HCT116 (cell line): Measurements from ENCODE around the gene DPH1.

Source experiments
- ATF3 ChIP-seq: IDR thresholded peaks from 2 replicates; pipeline ENCODE4 v1.6.1; 2012
- CBX3 ChIP-seq: IDR thresholded peaks from 2 replicates; pipeline ENCODE4 v1.6.1; 2012; ENCODE audit warnings: low read depth
- EZH2 ChIP-seq: fragments of 200-600 bp; sonication (generic); IDR thresholded peaks from 2 replicates; pipeline ENCODE4 v1.6.1; 2017; ENCODE audit warnings: antibody characterized with exemption, mixed run types
- EZH2phosphoT487 ChIP-seq: fragments of 200-600 bp; IDR thresholded peaks from 2 replicates; pipeline ENCODE4 v1.6.1; 2018; ENCODE audit warnings: antibody characterized with exemption, borderline replicate concordance
- MAX ChIP-seq: IDR thresholded peaks from 2 replicates; pipeline ENCODE4 v1.6.1; 2012
- POLR2A ChIP-seq: IDR thresholded peaks from 2 replicates; pipeline ENCODE4 v1.7.0; 2011; ENCODE audit warnings: borderline replicate concordance; ENCODE audit not compliant: insufficient read depth, insufficient read length; ENCODE audit errors: extremely low read depth
- POLR2AphosphoS5 ChIP-seq: IDR thresholded peaks from 2 replicates; pipeline ENCODE4 v1.6.1; 2011; ENCODE audit warnings: mild to moderate bottlenecking, low read depth, low read length, moderate library complexity
- TCF7L2 ChIP-seq: IDR thresholded peaks from 2 replicates; pipeline ENCODE4 v1.7.0; 2011; ENCODE audit warnings: borderline replicate concordance, inconsistent platforms; ENCODE audit not compliant: insufficient read depth, insufficient read length; ENCODE audit errors: extremely low read depth
- YY1 ChIP-seq: IDR thresholded peaks from 2 replicates; pipeline ENCODE4 v1.6.1; 2011; ENCODE audit warnings: low read length, low read depth, moderate library complexity, mild to moderate bottlenecking; ENCODE audit not compliant: insufficient replicate concordance; ENCODE audit errors: extremely low read depth
- TF ChIP-seq, protein P1 (sequence below), 3 experiments: fragments of 200-600 bp in 1 of 3; sonication (generic) in 1 of 3; IDR thresholded peaks in 2 of 3; conservative IDR thresholded peaks in 1 of 3; 2 replicates each; pipeline ENCODE4 v1.5.1; 2012 to 2017; ENCODE audit warnings: low read depth in 2 of 3, low read length in 2 of 3, antibody characterized with exemption in 1 of 3, borderline replicate concordance in 1 of 3, control low read depth in 1 of 3, mild to moderate bottlenecking in 1 of 3, mixed read lengths in 1 of 3, mixed run types in 1 of 3, moderate library complexity in 1 of 3; ENCODE audit not compliant: insufficient read depth in 1 of 3
- TF ChIP-seq, protein P2 (sequence below): IDR thresholded peaks from 2 replicates; pipeline ENCODE4 v1.6.1; 2012; ENCODE audit warnings: low read depth

DNA sequence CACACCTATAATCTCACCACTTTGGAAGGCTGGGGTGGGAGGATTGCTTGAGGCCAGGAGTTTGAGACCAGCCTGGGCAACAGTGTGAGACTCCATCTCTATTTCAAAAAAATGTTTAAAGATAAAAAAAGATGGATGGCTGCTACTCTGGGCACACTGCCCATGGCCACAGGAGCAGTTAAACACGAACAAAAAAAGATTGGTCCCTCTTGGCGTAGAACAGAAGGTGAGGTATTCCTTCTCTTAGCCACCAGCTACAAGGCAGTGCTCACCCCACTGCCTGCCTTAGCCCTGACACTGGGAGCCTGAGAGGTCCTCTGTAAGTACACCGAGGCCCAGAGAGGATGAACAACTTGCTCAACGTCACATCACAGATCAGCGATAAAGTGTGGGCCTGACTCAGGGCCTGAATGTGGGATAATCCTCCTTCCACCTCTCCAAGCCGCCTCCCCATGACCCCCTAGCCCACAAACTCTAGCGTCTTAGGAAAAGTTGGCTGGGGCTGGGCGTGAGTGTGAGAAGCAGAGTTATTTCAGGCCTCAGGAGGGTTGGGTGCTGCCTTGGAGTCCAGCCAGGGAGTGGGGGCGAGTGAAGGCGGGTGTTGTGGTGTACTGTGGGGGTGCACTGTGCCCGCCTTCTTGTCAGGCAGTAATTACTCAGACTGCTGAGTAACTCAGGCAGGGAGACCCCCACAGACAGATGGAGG lies 2.3 kb upstream of the DPH1 start:
- TF ChIP-seq, protein P1, sequence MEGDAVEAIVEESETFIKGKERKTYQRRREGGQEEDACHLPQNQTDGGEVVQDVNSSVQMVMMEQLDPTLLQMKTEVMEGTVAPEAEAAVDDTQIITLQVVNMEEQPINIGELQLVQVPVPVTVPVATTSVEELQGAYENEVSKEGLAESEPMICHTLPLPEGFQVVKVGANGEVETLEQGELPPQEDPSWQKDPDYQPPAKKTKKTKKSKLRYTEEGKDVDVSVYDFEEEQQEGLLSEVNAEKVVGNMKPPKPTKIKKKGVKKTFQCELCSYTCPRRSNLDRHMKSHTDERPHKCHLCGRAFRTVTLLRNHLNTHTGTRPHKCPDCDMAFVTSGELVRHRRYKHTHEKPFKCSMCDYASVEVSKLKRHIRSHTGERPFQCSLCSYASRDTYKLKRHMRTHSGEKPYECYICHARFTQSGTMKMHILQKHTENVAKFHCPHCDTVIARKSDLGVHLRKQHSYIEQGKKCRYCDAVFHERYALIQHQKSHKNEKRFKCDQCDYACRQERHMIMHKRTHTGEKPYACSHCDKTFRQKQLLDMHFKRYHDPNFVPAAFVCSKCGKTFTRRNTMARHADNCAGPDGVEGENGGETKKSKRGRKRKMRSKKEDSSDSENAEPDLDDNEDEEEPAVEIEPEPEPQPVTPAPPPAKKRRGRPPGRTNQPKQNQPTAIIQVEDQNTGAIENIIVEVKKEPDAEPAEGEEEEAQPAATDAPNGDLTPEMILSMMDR (IDR thresholded peaks at IDR 0.05 in 2 of 3, conservative IDR thresholded peaks at IDR 0.05 in 1 of 3; ENCODE audit: borderline replicate concordance in 1 of 3, insufficient read depth in 1 of 3, low read depth in 2 of 3, low read length in 2 of 3) = no peak
- no peak for TF ChIP-seq POLR2A
- TF ChIP-seq EZH2 = no peak
- TF ChIP-seq EZH2phosphoT487 = no peak
- no peak for TF ChIP-seq TCF7L2
- TF ChIP-seq POLR2AphosphoS5 = no peak
- no peak for TF ChIP-seq CBX3
- TF ChIP-seq YY1 = no peak
- TF ChIP-seq, protein P2, sequence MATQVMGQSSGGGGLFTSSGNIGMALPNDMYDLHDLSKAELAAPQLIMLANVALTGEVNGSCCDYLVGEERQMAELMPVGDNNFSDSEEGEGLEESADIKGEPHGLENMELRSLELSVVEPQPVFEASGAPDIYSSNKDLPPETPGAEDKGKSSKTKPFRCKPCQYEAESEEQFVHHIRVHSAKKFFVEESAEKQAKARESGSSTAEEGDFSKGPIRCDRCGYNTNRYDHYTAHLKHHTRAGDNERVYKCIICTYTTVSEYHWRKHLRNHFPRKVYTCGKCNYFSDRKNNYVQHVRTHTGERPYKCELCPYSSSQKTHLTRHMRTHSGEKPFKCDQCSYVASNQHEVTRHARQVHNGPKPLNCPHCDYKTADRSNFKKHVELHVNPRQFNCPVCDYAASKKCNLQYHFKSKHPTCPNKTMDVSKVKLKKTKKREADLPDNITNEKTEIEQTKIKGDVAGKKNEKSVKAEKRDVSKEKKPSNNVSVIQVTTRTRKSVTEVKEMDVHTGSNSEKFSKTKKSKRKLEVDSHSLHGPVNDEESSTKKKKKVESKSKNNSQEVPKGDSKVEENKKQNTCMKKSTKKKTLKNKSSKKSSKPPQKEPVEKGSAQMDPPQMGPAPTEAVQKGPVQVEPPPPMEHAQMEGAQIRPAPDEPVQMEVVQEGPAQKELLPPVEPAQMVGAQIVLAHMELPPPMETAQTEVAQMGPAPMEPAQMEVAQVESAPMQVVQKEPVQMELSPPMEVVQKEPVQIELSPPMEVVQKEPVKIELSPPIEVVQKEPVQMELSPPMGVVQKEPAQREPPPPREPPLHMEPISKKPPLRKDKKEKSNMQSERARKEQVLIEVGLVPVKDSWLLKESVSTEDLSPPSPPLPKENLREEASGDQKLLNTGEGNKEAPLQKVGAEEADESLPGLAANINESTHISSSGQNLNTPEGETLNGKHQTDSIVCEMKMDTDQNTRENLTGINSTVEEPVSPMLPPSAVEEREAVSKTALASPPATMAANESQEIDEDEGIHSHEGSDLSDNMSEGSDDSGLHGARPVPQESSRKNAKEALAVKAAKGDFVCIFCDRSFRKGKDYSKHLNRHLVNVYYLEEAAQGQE = no peak
- TF ChIP-seq ATF3 = no peak
- no peak for TF ChIP-seq MAX
